Measurements from ENCODE around the gene SNORC.
A peak's percentile ranks its signal among the peaks of the same experiment; 100 is the strongest.

SNORC gene

DNA sequence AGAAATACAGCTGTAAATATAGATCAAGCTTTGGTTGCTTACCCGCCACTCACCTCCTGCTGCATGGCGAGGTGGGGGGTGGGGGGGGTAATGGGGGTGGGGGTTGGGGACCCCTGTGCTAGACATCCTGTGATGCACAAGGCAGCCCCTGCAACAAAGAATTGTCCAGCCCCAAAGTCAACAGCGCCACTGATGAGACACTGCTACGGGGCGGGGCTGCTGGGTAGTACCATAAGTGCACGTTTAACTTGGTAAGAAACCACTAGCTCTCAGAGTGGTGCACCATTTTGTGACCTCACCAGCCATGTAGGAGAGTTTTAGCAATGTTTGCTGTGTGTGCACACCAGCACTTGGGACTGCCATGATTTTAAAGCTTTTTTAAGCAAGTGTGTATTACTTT is 40.3 kb downstream of the SNORC start:
- Histone ChIP-seq H3K4me3 (ENCODE audit: low read length) (no peak overlapping the region), H3K27me3 (ENCODE audit: control insufficient read depth, insufficient read depth, low read length) (no peaks in the 10 kb centered on the region), H3K4me1 (ENCODE audit: control insufficient read depth, insufficient read depth, low read length) (no peaks in the 10 kb centered on the region), H3K9ac (ENCODE audit: low read length) (no peak overlapping the region), H3K36me3 (ENCODE audit: control insufficient read depth, insufficient read depth, low read length) (no peaks in the 10 kb centered on the region), H3K27ac (ENCODE audit: low read depth, low read length) (no peak overlapping the region)

DNA sequence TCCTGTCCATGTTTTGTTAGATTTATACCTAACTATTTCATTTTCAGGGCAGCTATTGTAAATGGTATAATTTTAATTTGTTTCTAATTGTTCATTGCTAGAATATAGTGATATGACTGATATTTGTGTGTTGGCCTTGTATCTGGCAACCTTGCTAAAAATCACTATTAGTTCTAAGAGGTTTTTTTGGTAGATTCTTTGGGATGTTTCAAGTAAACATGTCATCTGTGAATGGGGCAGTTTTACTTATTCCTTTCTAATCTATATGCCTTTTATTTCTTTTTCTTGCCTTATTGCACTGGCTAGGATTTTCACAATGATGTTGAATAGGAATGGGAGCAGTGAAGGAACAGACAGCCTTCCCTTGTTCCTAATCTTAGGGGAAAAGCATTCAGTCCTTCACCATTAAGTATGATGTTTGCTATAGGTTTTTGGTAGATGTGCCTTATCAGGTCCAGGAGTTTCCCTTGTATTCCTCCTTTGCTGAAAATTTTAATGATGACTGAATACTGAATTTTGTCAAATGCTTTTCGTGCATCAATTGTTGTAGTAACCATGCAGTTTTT is 41.7 kb downstream of the SNORC start:
- Histone ChIP-seq H3K27ac (ENCODE audit: low read depth, low read length) (no peak overlapping the region), H3K9ac (ENCODE audit: low read length) (no peak overlapping the region), H3K27me3 (ENCODE audit: control insufficient read depth, insufficient read depth, low read length) (no peaks in the 10 kb centered on the region), H3K36me3 (ENCODE audit: control insufficient read depth, insufficient read depth, low read length) (no peaks in the 10 kb centered on the region), H3K4me3 (ENCODE audit: low read length) (no peak overlapping the region), H3K4me1 (ENCODE audit: control insufficient read depth, insufficient read depth, low read length) (no peaks in the 10 kb centered on the region)

DNA sequence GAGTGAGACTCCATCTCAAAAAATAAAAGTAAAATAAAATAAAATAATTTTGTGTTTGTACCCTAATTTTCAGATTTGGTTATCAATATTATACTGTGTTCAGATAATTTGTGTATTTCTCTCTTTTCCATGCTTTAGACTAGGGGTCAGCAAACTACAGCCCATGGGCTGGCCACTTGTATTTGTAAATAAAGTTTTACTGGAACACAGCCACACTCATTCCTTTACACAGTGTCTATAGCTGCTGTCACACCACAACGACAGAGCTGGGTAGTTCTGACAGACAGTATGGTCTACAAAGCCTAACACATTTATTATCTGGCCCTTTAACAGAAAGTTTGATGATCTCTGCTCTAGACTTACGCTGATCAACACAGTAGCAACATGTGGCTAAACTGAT is 43.8 kb downstream of the SNORC start:
- H3K4me3 ChIP-seq (ENCODE audit: low read length), result no peak overlapping the region
- no peak overlapping the region for H3K9ac ChIP-seq (ENCODE audit: low read length)
- no peaks in the 10 kb centered on the region for H3K36me3 ChIP-seq (ENCODE audit: control insufficient read depth, insufficient read depth, low read length)
- no peak overlapping the region for H3K27ac ChIP-seq (ENCODE audit: low read depth, low read length)
- H3K27me3 ChIP-seq (ENCODE audit: control insufficient read depth, insufficient read depth, low read length), result no peaks in the 10 kb centered on the region
- no peaks in the 10 kb centered on the region for H3K4me1 ChIP-seq (ENCODE audit: control insufficient read depth, insufficient read depth, low read length)

DNA sequence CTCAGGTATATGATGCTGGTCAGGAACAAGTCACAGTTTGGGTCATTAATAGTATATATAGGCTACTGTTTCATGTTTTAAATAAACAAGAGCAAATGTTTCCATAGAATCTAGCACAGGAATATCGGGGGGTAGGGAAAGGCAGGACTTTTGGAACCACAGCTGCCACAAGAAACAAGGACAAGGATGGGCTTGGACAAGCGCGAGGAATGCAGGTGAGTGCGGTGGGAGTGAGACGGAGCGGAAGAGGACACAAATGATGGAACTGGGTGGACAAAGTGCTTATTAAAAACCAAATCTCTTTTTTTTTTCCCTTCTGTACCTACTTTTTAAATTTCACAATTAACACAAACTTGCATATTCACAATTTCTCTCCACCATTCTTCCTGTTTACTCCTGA is 49.1 kb downstream of the SNORC start:
- H3K4me3 ChIP-seq (ENCODE audit: low read length), result no peak overlapping the region
- H3K4me1 ChIP-seq (ENCODE audit: control insufficient read depth, insufficient read depth, low read length), result no peaks in the 10 kb centered on the region
- H3K36me3 ChIP-seq (ENCODE audit: control insufficient read depth, insufficient read depth, low read length), result no peaks in the 10 kb centered on the region
- H3K27ac ChIP-seq (ENCODE audit: low read depth, low read length), result no peak overlapping the region
- no peaks in the 10 kb centered on the region for H3K27me3 ChIP-seq (ENCODE audit: control insufficient read depth, insufficient read depth, low read length)
- no peak overlapping the region for H3K9ac ChIP-seq (ENCODE audit: low read length)

DNA sequence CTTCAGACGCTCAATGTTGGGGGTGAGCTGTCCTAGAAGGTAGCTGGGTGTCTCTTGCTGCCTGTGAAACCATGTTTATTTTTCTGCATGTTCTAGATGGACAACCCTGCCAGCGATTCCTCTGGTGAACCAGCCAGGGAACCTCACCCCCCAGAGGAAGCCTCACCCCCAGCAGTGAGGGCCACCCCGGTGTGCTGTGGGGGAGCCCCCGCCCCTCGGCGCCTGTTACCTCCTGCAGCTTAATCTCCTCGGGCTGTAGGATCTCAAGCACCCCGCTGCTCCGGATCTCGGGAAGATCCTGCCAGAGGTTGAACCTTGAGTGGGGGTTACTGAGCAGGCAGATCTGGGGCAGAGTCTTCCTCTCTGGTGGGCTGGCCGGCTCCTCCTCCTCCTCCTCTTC is 50.0 kb downstream of the SNORC start:
- Histone ChIP-seq H3K4me3 (ENCODE audit: low read length) (no peak overlapping the region), H3K27ac (ENCODE audit: low read depth, low read length) (no peak overlapping the region), H3K27me3 (ENCODE audit: control insufficient read depth, insufficient read depth, low read length) (peaks cover 1% of the 10 kb centered on the region), H3K4me1 (ENCODE audit: control insufficient read depth, insufficient read depth, low read length) (no peaks in the 10 kb centered on the region), H3K9ac (ENCODE audit: low read length) (no peak overlapping the region), H3K36me3 (ENCODE audit: control insufficient read depth, insufficient read depth, low read length) (no peaks in the 10 kb centered on the region)

DNA sequence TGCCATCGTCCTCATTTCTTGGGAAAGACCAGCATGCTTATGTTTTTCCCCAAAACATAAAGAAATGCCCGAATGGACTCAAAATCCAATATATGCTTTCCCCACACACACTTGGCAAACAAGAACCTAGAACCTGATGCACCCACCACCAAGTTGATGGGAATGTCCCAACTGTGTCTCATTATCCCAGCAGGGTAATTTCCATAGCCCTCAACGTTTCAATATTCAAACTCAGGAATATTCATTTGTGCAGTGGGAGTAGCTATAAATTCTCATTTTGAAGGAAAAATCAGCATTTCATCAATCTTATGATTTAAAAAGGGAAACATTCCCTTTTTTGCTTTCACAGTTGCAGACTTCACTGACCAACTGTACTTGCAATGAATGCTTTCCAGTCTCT is 50.7 kb downstream of the SNORC start:
- Histone ChIP-seq H3K4me1 (ENCODE audit: control insufficient read depth, insufficient read depth, low read length) (no peaks in the 10 kb centered on the region), H3K4me3 (ENCODE audit: low read length) (no peak overlapping the region), H3K27ac (ENCODE audit: low read depth, low read length) (no peak overlapping the region), H3K9ac (ENCODE audit: low read length) (no peak overlapping the region), H3K27me3 (ENCODE audit: control insufficient read depth, insufficient read depth, low read length) (peaks cover 6% of the 10 kb centered on the region), H3K36me3 (ENCODE audit: control insufficient read depth, insufficient read depth, low read length) (no peaks in the 10 kb centered on the region)

GRCh38 chr2:232924433-232924832 is 54.4 kb downstream of the SNORC start:
- H3K27ac ChIP-seq (ENCODE audit: low read depth, low read length), result no peak overlapping the region
- no peak overlapping the region for H3K9ac ChIP-seq (ENCODE audit: low read length)
- no peaks in the 10 kb centered on the region for H3K36me3 ChIP-seq (ENCODE audit: control insufficient read depth, insufficient read depth, low read length)
- H3K4me3 ChIP-seq (ENCODE audit: low read length), result no peak overlapping the region
- peaks cover 16% of the 10 kb centered on the region for H3K27me3 ChIP-seq (ENCODE audit: control insufficient read depth, insufficient read depth, low read length)
- no peaks in the 10 kb centered on the region for H3K4me1 ChIP-seq (ENCODE audit: control insufficient read depth, insufficient read depth, low read length)

DNA sequence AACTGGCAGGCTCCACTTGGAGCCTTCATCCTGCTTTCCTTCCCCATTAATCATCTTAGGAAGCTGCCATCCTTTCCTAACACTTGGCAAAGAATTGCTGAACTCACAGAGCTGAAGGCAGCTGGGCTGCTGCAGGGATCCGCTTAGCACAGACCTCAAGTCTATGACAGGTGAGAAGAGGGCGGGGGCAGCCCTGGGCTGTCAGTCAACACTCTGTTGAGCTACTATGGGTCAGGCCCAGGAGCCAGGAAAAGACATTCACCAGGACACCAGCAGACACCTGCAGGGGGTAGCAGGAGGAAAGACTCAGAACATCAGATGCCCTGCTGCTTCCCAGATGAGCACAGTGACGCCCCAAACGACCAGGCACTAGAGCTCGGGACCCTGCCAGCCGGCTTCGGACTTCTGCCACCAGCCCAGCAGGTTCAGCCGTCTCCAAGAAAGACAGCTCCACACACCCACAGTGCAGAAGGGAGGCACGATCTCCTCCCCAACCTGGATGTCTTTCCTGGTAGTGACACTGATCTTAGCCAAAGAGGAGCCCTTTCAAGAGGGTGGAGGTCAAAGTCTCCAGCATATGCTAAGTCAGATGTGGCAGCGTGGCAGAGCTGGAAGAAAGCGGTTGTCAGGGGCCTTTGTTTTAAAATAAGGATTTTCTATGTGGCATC is 55.2 kb downstream of the SNORC start:
- Histone ChIP-seq H3K27ac (ENCODE audit: low read depth, low read length) (no peak overlapping the region), H3K4me3 (ENCODE audit: low read length) (no peak overlapping the region), H3K27me3 (ENCODE audit: control insufficient read depth, insufficient read depth, low read length) (peaks cover 16% of the 10 kb centered on the region), H3K4me1 (ENCODE audit: control insufficient read depth, insufficient read depth, low read length) (no peaks in the 10 kb centered on the region), H3K9ac (ENCODE audit: low read length) (no peak overlapping the region), H3K36me3 (ENCODE audit: control insufficient read depth, insufficient read depth, low read length) (no peaks in the 10 kb centered on the region)

DNA sequence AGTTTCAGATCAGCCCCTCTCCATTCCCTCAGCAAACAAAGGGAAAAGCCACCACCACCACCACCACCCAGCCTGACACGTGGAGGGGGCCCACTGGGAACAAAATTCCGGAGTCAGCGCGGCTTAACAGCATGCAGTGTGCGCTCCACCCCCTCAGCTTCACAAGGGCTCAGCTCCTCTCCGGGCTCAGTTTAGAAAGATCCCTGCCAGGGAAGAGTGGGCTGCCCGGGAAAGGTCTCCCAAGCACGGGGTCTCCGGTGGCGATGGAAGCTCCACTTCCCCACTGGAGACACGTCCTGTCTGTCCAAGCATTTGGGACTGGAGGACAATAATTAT is 55.7 kb downstream of the SNORC start:
- peaks cover 16% of the 10 kb centered on the region for H3K27me3 ChIP-seq (ENCODE audit: control insufficient read depth, insufficient read depth, low read length)
- no peak overlapping the region for H3K9ac ChIP-seq (ENCODE audit: low read length)
- no peaks in the 10 kb centered on the region for H3K4me1 ChIP-seq (ENCODE audit: control insufficient read depth, insufficient read depth, low read length)
- no peak overlapping the region for H3K27ac ChIP-seq (ENCODE audit: low read depth, low read length)
- H3K36me3 ChIP-seq (ENCODE audit: control insufficient read depth, insufficient read depth, low read length), result no peaks in the 10 kb centered on the region
- no peak overlapping the region for H3K4me3 ChIP-seq (ENCODE audit: low read length)

GRCh38 chr2:232926431-232926939 is 56.4 kb downstream of the SNORC start:
- no peak overlapping the region for H3K27ac ChIP-seq (ENCODE audit: low read depth, low read length)
- H3K4me3 ChIP-seq (ENCODE audit: low read length), result no peak overlapping the region
- no peak overlapping the region for H3K9ac ChIP-seq (ENCODE audit: low read length)
- peaks cover 16% of the 10 kb centered on the region for H3K27me3 ChIP-seq (ENCODE audit: control insufficient read depth, insufficient read depth, low read length)
- H3K4me1 ChIP-seq (ENCODE audit: control insufficient read depth, insufficient read depth, low read length), result no peaks in the 10 kb centered on the region
- no peaks in the 10 kb centered on the region for H3K36me3 ChIP-seq (ENCODE audit: control insufficient read depth, insufficient read depth, low read length)

DNA sequence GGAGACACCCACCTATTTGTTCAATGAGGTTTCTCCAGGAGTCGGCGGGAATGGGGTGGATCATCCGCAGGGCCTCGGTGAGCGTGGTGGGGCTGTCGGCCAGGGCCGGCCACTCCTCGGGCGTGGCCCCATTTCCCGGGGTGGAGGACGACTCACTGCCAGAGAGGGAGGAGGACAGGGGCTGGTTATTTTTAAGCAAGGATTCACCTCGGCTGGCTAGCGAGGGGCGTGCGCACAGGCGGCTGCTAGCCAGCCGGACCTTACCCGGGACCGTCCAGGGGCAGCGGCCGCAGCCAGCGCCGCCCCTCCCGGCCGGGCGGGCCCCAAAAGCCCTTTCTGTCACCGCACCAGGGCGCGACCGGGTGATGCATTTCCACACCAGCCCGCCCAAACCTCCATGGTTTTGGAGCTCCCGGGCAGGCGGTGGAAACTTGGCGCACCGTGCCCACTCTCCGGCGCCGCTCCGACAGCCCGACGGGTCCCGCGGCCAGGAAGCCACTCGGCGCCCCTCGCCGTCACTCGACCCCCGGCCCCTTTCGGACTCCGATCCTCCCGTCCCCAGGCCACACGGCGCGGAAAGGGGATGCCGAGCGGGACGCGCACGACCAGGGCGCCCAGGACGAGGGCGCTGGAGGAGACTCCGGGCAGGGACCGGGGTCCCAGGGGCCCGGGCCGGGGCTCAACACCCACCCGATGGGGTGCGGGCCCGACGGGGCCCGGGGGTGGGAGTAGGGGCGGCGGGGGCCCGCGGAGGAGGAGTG is 57.1 kb downstream of the SNORC start:
- Histone ChIP-seq H3K27ac (ENCODE audit: low read depth, low read length) (no peak overlapping the region), H3K9ac (ENCODE audit: low read length) (no peak overlapping the region), H3K36me3 (ENCODE audit: control insufficient read depth, insufficient read depth, low read length) (no peaks in the 10 kb centered on the region), H3K4me3 (ENCODE audit: low read length) (peak overlapping the region; percentile 21), H3K27me3 (ENCODE audit: control insufficient read depth, insufficient read depth, low read length) (peaks cover 16% of the 10 kb centered on the region), H3K4me1 (ENCODE audit: control insufficient read depth, insufficient read depth, low read length) (no peaks in the 10 kb centered on the region)

DNA sequence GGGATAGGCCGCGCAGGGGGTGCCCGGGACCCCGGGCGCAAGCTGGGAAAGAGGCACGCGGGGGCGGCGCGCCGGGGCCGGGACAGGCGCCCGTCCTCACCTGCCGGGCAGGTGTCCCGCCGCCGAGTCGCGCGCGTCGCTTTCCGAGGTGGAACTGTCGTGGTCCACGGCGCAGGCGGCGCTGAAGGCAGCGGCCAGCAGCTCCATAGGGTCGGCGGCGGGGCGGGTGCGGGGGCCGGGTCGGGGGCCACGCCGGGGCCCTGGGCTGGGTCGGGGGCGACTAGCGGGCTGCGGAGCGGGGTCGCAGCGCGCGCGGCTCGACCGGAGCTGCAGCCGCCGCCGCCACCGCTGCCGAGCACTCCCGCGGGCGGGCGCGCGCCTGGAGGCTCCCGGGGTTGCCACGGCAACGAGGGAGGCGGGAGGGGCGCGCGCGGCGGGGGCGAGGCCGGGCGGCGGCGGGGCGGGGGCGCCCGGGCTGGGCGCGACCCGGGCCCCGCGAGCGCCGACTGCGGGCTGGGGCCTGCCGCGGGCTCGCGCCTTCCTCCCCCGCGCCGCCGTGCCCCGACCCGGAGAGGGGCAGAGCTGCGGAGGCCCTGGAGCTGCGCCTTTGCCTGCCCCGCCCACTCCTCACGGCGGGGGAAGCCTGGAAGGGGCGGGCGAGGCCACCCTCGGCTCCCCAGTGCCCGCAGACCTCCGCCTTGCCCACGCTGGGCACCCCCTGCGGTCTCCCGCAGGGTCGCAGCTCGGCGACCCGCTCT is 57.9 kb downstream of the SNORC start:
- Histone ChIP-seq H3K9ac (ENCODE audit: low read length) (no peak overlapping the region), H3K4me1 (ENCODE audit: control insufficient read depth, insufficient read depth, low read length) (no peaks in the 10 kb centered on the region), H3K27me3 (ENCODE audit: control insufficient read depth, insufficient read depth, low read length) (peaks cover 16% of the 10 kb centered on the region), H3K27ac (ENCODE audit: low read depth, low read length) (no peak overlapping the region), H3K4me3 (ENCODE audit: low read length) (peak overlapping the region; percentile 27), H3K36me3 (ENCODE audit: control insufficient read depth, insufficient read depth, low read length) (no peaks in the 10 kb centered on the region)
